Measurements from ENCODE around the gene DARS2. TPM values are rescaled to one million over a fixed set of nuclear protein-coding genes. Genes with fewer than 3 reads are reported as not detected.

DARS2 gene
- total and polyA plus RNA-seq, 10 of the 15 experiments (the other 5 are each of a cell fraction or from before 2014, with no cell fraction given): 23.9 to 69.7 (median 37.3) TPM

GRCh38 chr1:173862769-173863223, 38.3 kb downstream of the DARS2 start (continued):
- TF ChIP-seq BCL3 (IDR thresholded peaks at IDR 0.05; ENCODE audit: borderline replicate concordance, insufficient read depth, low read depth, low read length, poor library complexity, severe bottlenecking) (peak; percentile 4), POLR2AphosphoS2 (IDR thresholded peaks at IDR 0.05; ENCODE audit: low read depth, low read length) (no peak), RCOR1 (conservative IDR thresholded peaks at IDR 0.05; ENCODE audit: low read depth, low read length) (no peak), ZNF24 (IDR thresholded peaks at IDR 0.05) (no peak), MEF2A (IDR thresholded peaks at IDR 0.05; ENCODE audit: insufficient read depth, low read depth, low read length) (no peak), CUX1 (IDR thresholded peaks at IDR 0.05; ENCODE audit: insufficient replicate concordance, low read depth, low read length) (no peak), POLR2AphosphoS5 (IDR thresholded peaks at IDR 0.05; ENCODE audit: low read length) (peak; percentile 21; the same call in 1 of the 2 replicates), SIN3A (IDR thresholded peaks at IDR 0.05; ENCODE audit: low read depth, low read length) (no peak), NR2C1 (IDR thresholded peaks at IDR 0.05) (no peak), TBL1XR1 (IDR thresholded peaks at IDR 0.05; ENCODE audit: low read depth, low read length) (no peak)

Data from GM12878 (cell line).